ENCODE measurements around the gene TAF10. TPM values are rescaled to one million over a fixed set of nuclear protein-coding genes. Genes with fewer than 3 reads are reported as not detected.

The TAF10 gene
- total RNA-seq, 1 donor from 2014 or later = 76.0 TPM

GRCh38 chr11:6618117-6619003 is 6.3 kb upstream of the TAF10 start:
- Histone ChIP-seq H3K4me3 (peak overlapping the region; percentile 69 to 76), H3K36me3 (peaks cover 12 to 22% of the 10 kb centered on the region in 2 donors), H3K27ac (peak overlapping the region; percentile 81 to 82), H3K4me1 (peaks cover 3 to 19% of the 10 kb centered on the region in 2 donors), H3K9me3 (no peaks in the 10 kb centered on the region), H3K27me3 (no peaks in the 10 kb centered on the region)
- no peak for DNase-seq (ENCODE audit: low spot score in 2 of 2)
- no peak for TF ChIP-seq CTCF (IDR thresholded peaks at IDR 0.05)
- intact Hi-C loops (cut with DNase I) = loop anchor here (1.0 kb wide), 1 partner anchor 65 kb away; the partner anchor contains the start of gene MRPL17

GRCh38 chr11:6617315-6617781 is 5.3 kb upstream of the TAF10 start:
- intact Hi-C loops (cut with DNase I) = no loop called here
- H3K36me3 ChIP-seq = peaks cover 12 to 17% of the 10 kb centered on the region in 2 donors
- DNase-seq (ENCODE audit: low spot score in 2 of 2) = peak in 1 of 2 donors; percentile 58
- peak overlapping the region; percentile 69 to 76 for H3K4me3 ChIP-seq
- H3K27ac ChIP-seq = peak overlapping the region in 1 of 2 donors; percentile 81
- no peaks in the 10 kb centered on the region for H3K27me3 ChIP-seq
- H3K9me3 ChIP-seq = no peaks in the 10 kb centered on the region
- no peak for TF ChIP-seq CTCF (IDR thresholded peaks at IDR 0.05)
- H3K4me1 ChIP-seq = peaks cover 4 to 25% of the 10 kb centered on the region in 2 donors

- peaks cover 6 to 25% of the 10 kb centered on the region in 2 donors for H3K4me1 ChIP-seq
- no peaks in the 10 kb centered on the region for H3K27me3 ChIP-seq
- no peak overlapping the region for H3K27ac ChIP-seq
- no peak for TF ChIP-seq CTCF (IDR thresholded peaks at IDR 0.05)
- DNase-seq (ENCODE audit: low spot score in 2 of 2) = peak in 1 of 2 donors; percentile 55
- H3K9me3 ChIP-seq = no peaks in the 10 kb centered on the region
- H3K4me3 ChIP-seq = no peak overlapping the region
- H3K36me3 ChIP-seq = peaks cover 12 to 17% of the 10 kb centered on the region in 2 donors
- intact Hi-C loops (cut with DNase I) = no loop called here
Measured at GRCh38 chr11:6616596-6617250, 4.7 kb upstream of the TAF10 start.

- intact Hi-C loops (cut with DNase I) = no loop called here
- no peak for TF ChIP-seq CTCF (IDR thresholded peaks at IDR 0.05)
- Histone ChIP-seq H3K4me1 (peaks cover 6 to 26% of the 10 kb centered on the region in 2 donors), H3K4me3 (no peak overlapping the region), H3K36me3 (peaks cover 14 to 21% of the 10 kb centered on the region in 2 donors), H3K27ac (peak overlapping the region in 1 of 2 donors; percentile 10), H3K9me3 (no peaks in the 10 kb centered on the region), H3K27me3 (no peaks in the 10 kb centered on the region)
- peak in 1 of 2 donors; percentile 60 for DNase-seq (ENCODE audit: low spot score in 2 of 2)
Measured at GRCh38 chr11:6615882-6616585, 4.0 kb upstream of the TAF10 start.

- Histone ChIP-seq H3K27ac (peak overlapping the region; percentile 23 to 97), H3K9me3 (no peaks in the 10 kb centered on the region), H3K4me1 (peaks cover 6 to 30% of the 10 kb centered on the region in 2 donors), H3K27me3 (no peaks in the 10 kb centered on the region), H3K4me3 (no peak overlapping the region), H3K36me3 (peaks cover 24 to 31% of the 10 kb centered on the region in 2 donors)
- peak in 1 of 2 donors; percentile 58 for DNase-seq (ENCODE audit: low spot score in 2 of 2)
- no peak for TF ChIP-seq CTCF (IDR thresholded peaks at IDR 0.05)
- intact Hi-C loops (cut with DNase I) = no loop called here
Measured at GRCh38 chr11:6615046-6615445, 3.0 kb upstream of the TAF10 start.
